A549 (cell line): ENCODE results near the gene HACL1. TPM values are rescaled to one million over a fixed set of nuclear protein-coding genes. Genes with fewer than 3 reads are reported as not detected.

Experiments used
- BHLHE40 ChIP-seq: IDR thresholded peaks from 2 replicates; pipeline ENCODE4 v1.6.1; 2012; ENCODE audit warnings: low read depth, low read length, inconsistent platforms
- EHF ChIP-seq: fragments of 250-450 bp; sonication (Bioruptor Pico); IDR thresholded peaks from 2 replicates; pipeline ENCODE4 v1.5.0; 2020; ENCODE audit warnings: mild to moderate bottlenecking
- EHMT2 ChIP-seq: fragments of 200-600 bp; sonication (generic); IDR thresholded peaks from 2 replicates; pipeline ENCODE4 v1.6.1; 2016; ENCODE audit warnings: antibody characterized with exemption, low read depth, mild to moderate bottlenecking, moderate library complexity
- FOXS1 ChIP-seq: fragments of 250-450 bp; sonication (Bioruptor Pico); IDR thresholded peaks from 2 replicates; pipeline ENCODE4 v1.5.0; 2020; ENCODE audit warnings: mild to moderate bottlenecking, moderate library complexity
- GATA3 ChIP-seq: IDR thresholded peaks from 2 replicates; pipeline ENCODE4 v1.6.1; 2012; ENCODE audit warnings: borderline replicate concordance
- HDAC2 ChIP-seq: fragments of 200-600 bp; sonication (generic); IDR thresholded peaks from 2 replicates; pipeline ENCODE4 v1.6.1; 2016
- HEYL ChIP-seq: fragments of 250-450 bp; sonication (Bioruptor Pico); IDR thresholded peaks from 2 replicates; pipeline ENCODE4 v1.8.0; 2021; ENCODE audit warnings: mild to moderate bottlenecking, moderate library complexity
- JUN ChIP-seq, 2 experiments: fragments of >200 bp; sonication (Bioruptor Twin); formaldehyde crosslinking; IDR thresholded peaks; 2 replicates in 1 of 2; 3 replicates in 1 of 2; pipeline ENCODE4 v1.6.1; 2016 to 2017
- KDM5A ChIP-seq: fragments of 200-600 bp; sonication (generic); IDR thresholded peaks from 2 replicates; pipeline ENCODE4 v1.6.1; 2016; ENCODE audit warnings: antibody characterized with exemption, mild to moderate bottlenecking
- MAZ ChIP-seq: fragments of 150-350 bp; IDR thresholded peaks from 2 replicates; pipeline ENCODE4 v1.6.1; 2014; ENCODE audit warnings: antibody characterized with exemption, low read depth, low read length, borderline replicate concordance
- MYC ChIP-seq: IDR thresholded peaks from 2 replicates; pipeline ENCODE4 v1.6.1; 2012; ENCODE audit warnings: mild to moderate bottlenecking, inconsistent platforms, low read length, improper control_type of control experiment, borderline replicate concordance
- NFE2L2 ChIP-seq: fragments of 150-350 bp; conservative IDR thresholded peaks from 2 replicates; pipeline ENCODE4 v1.6.1; 2014; ENCODE audit warnings: low read length
- NR3C1 ChIP-seq: fragments of >200 bp; sonication (Bioruptor Twin); formaldehyde crosslinking; IDR thresholded peaks from 3 replicates; pipeline ENCODE4 v1.6.1; 2017
- POLR2A ChIP-seq: IDR thresholded peaks from 2 replicates; pipeline ENCODE4 v1.6.1; 2012; ENCODE audit warnings: mild to moderate bottlenecking, low read length
- RAD21 ChIP-seq, 2 experiments: fragments of >200 bp in 1 of 2; sonication (Bioruptor Twin) in 1 of 2; formaldehyde crosslinking in 1 of 2; IDR thresholded peaks in 1 of 2; conservative IDR thresholded peaks in 1 of 2; 2 replicates in 1 of 2; 3 replicates in 1 of 2; pipeline ENCODE4 v1.6.1; 2012 to 2018; ENCODE audit warnings: inconsistent platforms in 1 of 2
- RARB ChIP-seq: fragments of 250-450 bp; sonication (Bioruptor Pico); IDR thresholded peaks from 2 replicates; pipeline ENCODE4 v1.8.0; 2021; ENCODE audit warnings: mild to moderate bottlenecking, moderate library complexity
- RCOR1 ChIP-seq: fragments of 150-350 bp; IDR thresholded peaks from 2 replicates; pipeline ENCODE4 v1.6.1; 2014; ENCODE audit warnings: antibody characterized with exemption, low read length, low read depth
- RNF2 ChIP-seq: fragments of 200-600 bp; sonication (generic); IDR thresholded peaks from 2 replicates; pipeline ENCODE4 v1.6.1; 2016; ENCODE audit warnings: low read depth, mild to moderate bottlenecking, antibody characterized with exemption, moderate library complexity, borderline replicate concordance
- SMC3 ChIP-seq: fragments of >200 bp; sonication (Bioruptor Twin); formaldehyde crosslinking; IDR thresholded peaks from 3 replicates; pipeline ENCODE4 v1.6.1; 2018; ENCODE audit warnings: inconsistent platforms
- SREBF2 ChIP-seq: fragments of 450-650 bp; IDR thresholded peaks from 2 replicates; pipeline ENCODE4 v1.6.1; 2014; ENCODE audit warnings: mild to moderate bottlenecking, moderate library complexity
- TFCP2L1 ChIP-seq: fragments of 250-450 bp; sonication (Bioruptor Pico); IDR thresholded peaks from 2 replicates; pipeline ENCODE4 v1.5.0; 2021; ENCODE audit warnings: mild to moderate bottlenecking
- TP53 ChIP-seq: fragments of 250-450 bp; sonication (Bioruptor Pico); IDR thresholded peaks from 2 replicates; pipeline ENCODE4 v1.5.0; 2021; ENCODE audit warnings: mild to moderate bottlenecking, moderate library complexity
- ZC3H11A ChIP-seq: fragments of 450-650 bp; IDR thresholded peaks from 2 replicates; pipeline ENCODE4 v1.6.1; 2014; ENCODE audit warnings: antibody characterized with exemption, mild to moderate bottlenecking
- ZNF302 ChIP-seq: fragments of 250-450 bp; sonication (Bioruptor Pico); IDR thresholded peaks from 2 replicates; pipeline ENCODE4 v1.9.0; 2021; ENCODE audit warnings: inconsistent platforms, mild to moderate bottlenecking, moderate library complexity
- polyA plus RNA-seq, 4 experiments: library from polyadenylated mRNA; depleted of rRNA in 3 of 4; stranded (reverse); fragments of >200 nt; fragmentation: RNase III in 1 of 4; extraction: RNeasy Plus Mini Kit Qiagen cat#74134 plus additional on column Dnase treatment in 1 of 4; gene quantifications; 2 replicates in 3 of 4; 3 replicates in 1 of 4; pipeline ENCODE4 v1.2.3, GENCODE V29; 2011 to 2017
- TF ChIP-seq, protein P1 (sequence below): fragments of 200-600 bp; sonication (generic); IDR thresholded peaks from 2 replicates; pipeline ENCODE4 v1.6.1; 2016; ENCODE audit warnings: antibody characterized with exemption, mild to moderate bottlenecking, moderate library complexity
- TF ChIP-seq, protein P2 (sequence below): IDR thresholded peaks from 2 replicates; pipeline ENCODE4 v1.6.1; 2012; ENCODE audit warnings: low read depth, borderline replicate concordance
- TF ChIP-seq, protein P3 (sequence below): fragments of >200 bp; sonication (Bioruptor Twin); formaldehyde crosslinking; IDR thresholded peaks from 3 replicates; pipeline ENCODE4 v1.5.1; 2016
- TF ChIP-seq, protein P4 (sequence below): IDR thresholded peaks from 2 replicates; pipeline ENCODE4 v1.6.1; 2012
- TF ChIP-seq, protein P5 (sequence below): fragments of 250-450 bp; sonication (Bioruptor Pico); IDR thresholded peaks from 2 replicates; pipeline ENCODE4 v1.5.0; 2020; ENCODE audit warnings: low read depth, mild to moderate bottlenecking, moderate library complexity
- TF ChIP-seq, protein P6 (sequence below): fragments of >200 bp; sonication (Bioruptor Twin); formaldehyde crosslinking; IDR thresholded peaks from 3 replicates; pipeline ENCODE4 v1.6.1; 2016
- TF ChIP-seq, protein P7 (sequence below): fragments of 150-350 bp; IDR thresholded peaks from 2 replicates; pipeline ENCODE4 v1.6.1; 2014; ENCODE audit warnings: low read depth, mild to moderate bottlenecking, low read length
- TF ChIP-seq, protein P8 (sequence below): fragments of >200 bp; sonication (Bioruptor Twin); formaldehyde crosslinking; IDR thresholded peaks from 2 replicates; pipeline ENCODE4 v1.6.1; 2016

HACL1 gene
- polyA plus RNA-seq, 2 of the 4 experiments (the other 2 are of a cell fraction): 26.3 to 51.0 TPM

DNA sequence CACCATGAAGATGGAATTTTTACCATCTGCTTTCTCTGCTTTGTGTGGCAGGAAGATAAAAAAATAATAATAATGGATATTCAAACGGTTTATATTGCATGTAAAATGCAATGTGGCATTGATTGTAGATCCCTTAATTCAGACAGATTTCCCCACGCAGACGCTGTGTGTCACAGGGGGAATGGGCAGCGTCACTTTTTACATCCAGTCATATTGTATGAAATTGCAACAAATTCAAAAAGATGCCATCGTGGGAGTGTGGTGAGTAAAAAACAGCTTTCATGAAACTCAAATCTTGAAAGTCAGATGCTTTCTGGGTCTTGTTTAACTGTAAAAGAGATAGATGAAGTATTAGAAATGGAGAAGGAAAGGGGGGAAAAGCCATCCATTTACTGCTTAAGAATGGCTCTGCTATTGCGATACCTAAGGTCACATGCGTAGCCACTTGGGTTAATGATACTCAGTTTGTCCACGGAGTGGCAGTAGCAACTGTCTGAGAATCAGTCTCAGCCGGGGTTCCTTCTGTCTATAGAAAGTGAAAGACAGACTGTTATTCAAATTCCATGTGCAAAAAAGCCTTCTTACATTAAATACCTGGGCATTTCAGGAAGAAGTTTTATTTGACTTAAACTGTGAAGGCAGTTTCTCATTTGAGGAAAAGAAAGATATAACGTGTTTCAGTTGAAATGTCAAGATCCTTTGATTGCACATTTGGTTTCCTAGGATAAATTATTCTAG is 28.7 kb upstream of the HACL1 start (continued):
- TF ChIP-seq, protein P1, sequence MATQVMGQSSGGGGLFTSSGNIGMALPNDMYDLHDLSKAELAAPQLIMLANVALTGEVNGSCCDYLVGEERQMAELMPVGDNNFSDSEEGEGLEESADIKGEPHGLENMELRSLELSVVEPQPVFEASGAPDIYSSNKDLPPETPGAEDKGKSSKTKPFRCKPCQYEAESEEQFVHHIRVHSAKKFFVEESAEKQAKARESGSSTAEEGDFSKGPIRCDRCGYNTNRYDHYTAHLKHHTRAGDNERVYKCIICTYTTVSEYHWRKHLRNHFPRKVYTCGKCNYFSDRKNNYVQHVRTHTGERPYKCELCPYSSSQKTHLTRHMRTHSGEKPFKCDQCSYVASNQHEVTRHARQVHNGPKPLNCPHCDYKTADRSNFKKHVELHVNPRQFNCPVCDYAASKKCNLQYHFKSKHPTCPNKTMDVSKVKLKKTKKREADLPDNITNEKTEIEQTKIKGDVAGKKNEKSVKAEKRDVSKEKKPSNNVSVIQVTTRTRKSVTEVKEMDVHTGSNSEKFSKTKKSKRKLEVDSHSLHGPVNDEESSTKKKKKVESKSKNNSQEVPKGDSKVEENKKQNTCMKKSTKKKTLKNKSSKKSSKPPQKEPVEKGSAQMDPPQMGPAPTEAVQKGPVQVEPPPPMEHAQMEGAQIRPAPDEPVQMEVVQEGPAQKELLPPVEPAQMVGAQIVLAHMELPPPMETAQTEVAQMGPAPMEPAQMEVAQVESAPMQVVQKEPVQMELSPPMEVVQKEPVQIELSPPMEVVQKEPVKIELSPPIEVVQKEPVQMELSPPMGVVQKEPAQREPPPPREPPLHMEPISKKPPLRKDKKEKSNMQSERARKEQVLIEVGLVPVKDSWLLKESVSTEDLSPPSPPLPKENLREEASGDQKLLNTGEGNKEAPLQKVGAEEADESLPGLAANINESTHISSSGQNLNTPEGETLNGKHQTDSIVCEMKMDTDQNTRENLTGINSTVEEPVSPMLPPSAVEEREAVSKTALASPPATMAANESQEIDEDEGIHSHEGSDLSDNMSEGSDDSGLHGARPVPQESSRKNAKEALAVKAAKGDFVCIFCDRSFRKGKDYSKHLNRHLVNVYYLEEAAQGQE: no peak
- TF ChIP-seq, protein P2, sequence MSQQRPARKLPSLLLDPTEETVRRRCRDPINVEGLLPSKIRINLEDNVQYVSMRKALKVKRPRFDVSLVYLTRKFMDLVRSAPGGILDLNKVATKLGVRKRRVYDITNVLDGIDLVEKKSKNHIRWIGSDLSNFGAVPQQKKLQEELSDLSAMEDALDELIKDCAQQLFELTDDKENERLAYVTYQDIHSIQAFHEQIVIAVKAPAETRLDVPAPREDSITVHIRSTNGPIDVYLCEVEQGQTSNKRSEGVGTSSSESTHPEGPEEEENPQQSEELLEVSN: peak; percentile 25; the same call in 1 of the 2 replicates
- TF ChIP-seq, protein P3, sequence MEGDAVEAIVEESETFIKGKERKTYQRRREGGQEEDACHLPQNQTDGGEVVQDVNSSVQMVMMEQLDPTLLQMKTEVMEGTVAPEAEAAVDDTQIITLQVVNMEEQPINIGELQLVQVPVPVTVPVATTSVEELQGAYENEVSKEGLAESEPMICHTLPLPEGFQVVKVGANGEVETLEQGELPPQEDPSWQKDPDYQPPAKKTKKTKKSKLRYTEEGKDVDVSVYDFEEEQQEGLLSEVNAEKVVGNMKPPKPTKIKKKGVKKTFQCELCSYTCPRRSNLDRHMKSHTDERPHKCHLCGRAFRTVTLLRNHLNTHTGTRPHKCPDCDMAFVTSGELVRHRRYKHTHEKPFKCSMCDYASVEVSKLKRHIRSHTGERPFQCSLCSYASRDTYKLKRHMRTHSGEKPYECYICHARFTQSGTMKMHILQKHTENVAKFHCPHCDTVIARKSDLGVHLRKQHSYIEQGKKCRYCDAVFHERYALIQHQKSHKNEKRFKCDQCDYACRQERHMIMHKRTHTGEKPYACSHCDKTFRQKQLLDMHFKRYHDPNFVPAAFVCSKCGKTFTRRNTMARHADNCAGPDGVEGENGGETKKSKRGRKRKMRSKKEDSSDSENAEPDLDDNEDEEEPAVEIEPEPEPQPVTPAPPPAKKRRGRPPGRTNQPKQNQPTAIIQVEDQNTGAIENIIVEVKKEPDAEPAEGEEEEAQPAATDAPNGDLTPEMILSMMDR: peak; percentile 58
- TF ChIP-seq FOXS1 (no peak), POLR2A (no peak), EHMT2 (no peak), RNF2 (no peak), RARB (CRISPR knock-in tag) (no peak), TFCP2L1 (CRISPR knock-in tag) (no peak), NR3C1 (no peak), ZNF302 (no peak), RAD21 (conservative IDR thresholded peaks at IDR 0.05 in 1 of 2, IDR thresholded peaks at IDR 0.05 in 1 of 2) (peak; percentile 90 to 94), ZC3H11A (no peak), BHLHE40 (no peak), SMC3 (peak; percentile 92), TP53 (no peak), JUN (IDR thresholded peaks at IDR 0.05) (no peak), NFE2L2 (no peak), KDM5A (no peak), MAZ (no peak), RCOR1 (no peak), HDAC2 (no peak), MYC (no peak), EHF (CRISPR knock-in tag) (no peak), GATA3 (no peak), SREBF2 (no peak), HEYL (CRISPR knock-in tag) (no peak)
- TF ChIP-seq, protein P4, sequence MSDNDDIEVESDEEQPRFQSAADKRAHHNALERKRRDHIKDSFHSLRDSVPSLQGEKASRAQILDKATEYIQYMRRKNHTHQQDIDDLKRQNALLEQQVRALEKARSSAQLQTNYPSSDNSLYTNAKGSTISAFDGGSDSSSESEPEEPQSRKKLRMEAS: peak; percentile 68
- TF ChIP-seq, protein P5, sequence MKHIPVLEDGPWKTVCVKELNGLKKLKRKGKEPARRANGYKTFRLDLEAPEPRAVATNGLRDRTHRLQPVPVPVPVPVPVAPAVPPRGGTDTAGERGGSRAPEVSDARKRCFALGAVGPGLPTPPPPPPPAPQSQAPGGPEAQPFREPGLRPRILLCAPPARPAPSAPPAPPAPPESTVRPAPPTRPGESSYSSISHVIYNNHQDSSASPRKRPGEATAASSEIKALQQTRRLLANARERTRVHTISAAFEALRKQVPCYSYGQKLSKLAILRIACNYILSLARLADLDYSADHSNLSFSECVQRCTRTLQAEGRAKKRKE: no peak
- TF ChIP-seq, protein P6, sequence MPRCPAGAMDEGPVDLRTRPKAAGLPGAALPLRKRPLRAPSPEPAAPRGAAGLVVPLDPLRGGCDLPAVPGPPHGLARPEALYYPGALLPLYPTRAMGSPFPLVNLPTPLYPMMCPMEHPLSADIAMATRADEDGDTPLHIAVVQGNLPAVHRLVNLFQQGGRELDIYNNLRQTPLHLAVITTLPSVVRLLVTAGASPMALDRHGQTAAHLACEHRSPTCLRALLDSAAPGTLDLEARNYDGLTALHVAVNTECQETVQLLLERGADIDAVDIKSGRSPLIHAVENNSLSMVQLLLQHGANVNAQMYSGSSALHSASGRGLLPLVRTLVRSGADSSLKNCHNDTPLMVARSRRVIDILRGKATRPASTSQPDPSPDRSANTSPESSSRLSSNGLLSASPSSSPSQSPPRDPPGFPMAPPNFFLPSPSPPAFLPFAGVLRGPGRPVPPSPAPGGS: no peak
- TF ChIP-seq, protein P7, sequence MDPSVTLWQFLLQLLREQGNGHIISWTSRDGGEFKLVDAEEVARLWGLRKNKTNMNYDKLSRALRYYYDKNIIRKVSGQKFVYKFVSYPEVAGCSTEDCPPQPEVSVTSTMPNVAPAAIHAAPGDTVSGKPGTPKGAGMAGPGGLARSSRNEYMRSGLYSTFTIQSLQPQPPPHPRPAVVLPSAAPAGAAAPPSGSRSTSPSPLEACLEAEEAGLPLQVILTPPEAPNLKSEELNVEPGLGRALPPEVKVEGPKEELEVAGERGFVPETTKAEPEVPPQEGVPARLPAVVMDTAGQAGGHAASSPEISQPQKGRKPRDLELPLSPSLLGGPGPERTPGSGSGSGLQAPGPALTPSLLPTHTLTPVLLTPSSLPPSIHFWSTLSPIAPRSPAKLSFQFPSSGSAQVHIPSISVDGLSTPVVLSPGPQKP: no peak
- TF ChIP-seq, protein P8, sequence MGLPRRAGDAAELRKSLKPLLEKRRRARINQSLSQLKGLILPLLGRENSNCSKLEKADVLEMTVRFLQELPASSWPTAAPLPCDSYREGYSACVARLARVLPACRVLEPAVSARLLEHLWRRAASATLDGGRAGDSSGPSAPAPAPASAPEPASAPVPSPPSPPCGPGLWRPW: no peak
